Liver (tissue), 9 donors: ENCODE measurements around the gene HFM1. TPM values are rescaled to one million over a fixed set of nuclear protein-coding genes. Genes with fewer than 3 reads are reported as not detected.

Experiments used
- DNase-seq: peaks from one replicate; pipeline ENCODE4 v3.0.0-alpha.2; 2017; ENCODE audit warnings: low spot score
- H3K27ac ChIP-seq, 2 donors: one replicate each; pipeline ENCODE4 v1.7.0; 2013; ENCODE audit warnings: inconsistent platforms in 2 of 2, low read length in 2 of 2, control low read depth in 1 of 2, low read depth in 1 of 2, mild to moderate bottlenecking in 1 of 2
- H3K27me3 ChIP-seq, 4 donors: one replicate each; pipeline versions ENCODE4 v1.6.1 to v1.7.0; 2013; ENCODE audit warnings: low read length in 3 of 4, inconsistent platforms in 1 of 4, mild to moderate bottlenecking in 1 of 4, moderate library complexity in 1 of 4; ENCODE audit not compliant: control insufficient read depth in 4 of 4, insufficient read depth in 4 of 4
- H3K36me3 ChIP-seq, 4 donors: one replicate each; pipeline versions ENCODE4 v1.6.1 to v1.7.0; 2013; ENCODE audit warnings: low read length in 3 of 4, mild to moderate bottlenecking in 3 of 4, low read depth in 1 of 4, moderate library complexity in 1 of 4; ENCODE audit not compliant: control insufficient read depth in 4 of 4, insufficient read depth in 3 of 4
- H3K4me1 ChIP-seq, 4 donors: one replicate each; pipeline versions ENCODE4 v1.6.1 to v1.7.0; 2013; ENCODE audit warnings: low read length in 3 of 4, mild to moderate bottlenecking in 3 of 4, moderate library complexity in 1 of 4; ENCODE audit not compliant: control insufficient read depth in 4 of 4, insufficient read depth in 4 of 4
- H3K4me3 ChIP-seq, 3 donors: one replicate each; pipeline versions ENCODE4 v1.6.1 to v1.7.0; 2013; ENCODE audit warnings: low read length in 3 of 3, control low read depth in 1 of 3, low read depth in 1 of 3, mild to moderate bottlenecking in 1 of 3
- H3K9ac ChIP-seq, 2 donors: one replicate each; pipeline ENCODE4 v1.7.0; 2013; ENCODE audit warnings: low read length in 2 of 2, mild to moderate bottlenecking in 2 of 2, moderate library complexity in 2 of 2, control low read depth in 1 of 2, low read depth in 1 of 2
- H3K9me3 ChIP-seq, 4 donors: one replicate each; pipeline versions ENCODE4 v1.6.1 to v1.7.0; 2013; ENCODE audit warnings: low read length in 3 of 4; ENCODE audit not compliant: control insufficient read depth in 4 of 4
- EGR1 ChIP-seq, 2 donors: IDR thresholded peaks; 2 replicates each; pipeline ENCODE4 v1.6.1; 2016 to 2018; ENCODE audit warnings: antibody characterized with exemption in 2 of 2, low read depth in 2 of 2
- FOXA1 ChIP-seq: IDR thresholded peaks from 2 replicates; pipeline ENCODE4 v1.6.1; 2016; ENCODE audit warnings: antibody characterized with exemption
- FOXA2 ChIP-seq: IDR thresholded peaks from 2 replicates; pipeline ENCODE4 v1.6.1; 2016; ENCODE audit warnings: antibody characterized with exemption
- GABPA ChIP-seq, 2 donors: IDR thresholded peaks in 1 of 2; conservative IDR thresholded peaks in 1 of 2; 2 replicates each; pipeline ENCODE4 v1.6.1; 2016; ENCODE audit warnings: antibody characterized with exemption in 2 of 2, mild to moderate bottlenecking in 1 of 2, moderate library complexity in 1 of 2
- HNF4A ChIP-seq, 2 donors: conservative IDR thresholded peaks; 2 replicates each; pipeline ENCODE4 v1.6.1; 2016; ENCODE audit warnings: antibody characterized with exemption in 2 of 2, mild to moderate bottlenecking in 2 of 2
- HNF4G ChIP-seq: IDR thresholded peaks from 2 replicates; pipeline ENCODE4 v1.6.1; 2016; ENCODE audit warnings: antibody characterized with exemption
- JUND ChIP-seq, 2 donors: IDR thresholded peaks; 2 replicates each; pipeline ENCODE4 v1.6.1; 2016; ENCODE audit warnings: antibody characterized with exemption in 2 of 2
- NR2F2 ChIP-seq: IDR thresholded peaks from 2 replicates; pipeline ENCODE4 v1.6.1; 2016; ENCODE audit warnings: antibody characterized with exemption
- RAD21 ChIP-seq, 2 donors: IDR thresholded peaks; 2 replicates each; pipeline ENCODE4 v1.6.1; 2016; ENCODE audit warnings: antibody characterized with exemption in 2 of 2, mild to moderate bottlenecking in 2 of 2
- RXRA ChIP-seq, 2 donors: IDR thresholded peaks; 2 replicates each; pipeline ENCODE4 v1.6.1; 2017 to 2018; ENCODE audit warnings: antibody characterized with exemption in 2 of 2, mild to moderate bottlenecking in 1 of 2
- SP1 ChIP-seq: IDR thresholded peaks from 2 replicates; pipeline ENCODE4 v1.6.1; 2018; ENCODE audit warnings: antibody characterized with exemption, mild to moderate bottlenecking
- TAF1 ChIP-seq: conservative IDR thresholded peaks from 2 replicates; pipeline ENCODE4 v1.6.1; 2016; ENCODE audit warnings: antibody characterized with exemption, mild to moderate bottlenecking
- YY1 ChIP-seq: IDR thresholded peaks from 2 replicates; pipeline ENCODE4 v1.6.1; 2016; ENCODE audit warnings: antibody characterized with exemption, mild to moderate bottlenecking
- WGBS: extraction: QIAGEN DNeasy Blood & Tissue Kit; methylation state at CpG from one replicate; pipeline ENCODE4 v1.1.7; 2013; 5-methylcytosine and 5-hydroxymethylcytosine counted together
- polyA plus RNA-seq, 2 donors: library from polyadenylated mRNA; stranded (reverse) in 1 of 2; unstranded in 1 of 2; fragments of 200-250 nt in 1 of 2; fragments of >200 nt in 1 of 2; fragmentation: Nextera tagmentation in 1 of 2; extraction: Ambion mirVana in 1 of 2; gene quantifications; one replicate each; pipeline versions ENCODE4 v1.2.1 to v1.2.3, GENCODE V29; 2013 to 2015
- total RNA-seq, 2 donors: library from RNA; depleted of rRNA; stranded (reverse); fragments of >200 nt; gene quantifications; one replicate each; pipeline ENCODE4 v1.2.3, GENCODE V29; 2014
- TF ChIP-seq, protein P1 (sequence below): IDR thresholded peaks from 2 replicates; pipeline ENCODE4 v1.6.1; 2016; ENCODE audit warnings: antibody characterized with exemption
- TF ChIP-seq, protein P2 (sequence below): IDR thresholded peaks from 2 replicates; pipeline ENCODE4 v1.6.1; 2016; ENCODE audit warnings: antibody characterized with exemption, mild to moderate bottlenecking
- TF ChIP-seq, protein P3 (sequence below): IDR thresholded peaks from 2 replicates; pipeline ENCODE4 v1.6.1; 2016; ENCODE audit warnings: antibody characterized with exemption
- TF ChIP-seq, protein P4 (sequence below): IDR thresholded peaks from 2 replicates; pipeline ENCODE4 v1.6.1; 2016; ENCODE audit warnings: antibody characterized with exemption
- TF ChIP-seq, protein P5 (sequence below): fragments of 150-350 bp; IDR thresholded peaks from 2 replicates; pipeline ENCODE4 v1.5.1; 2017; ENCODE audit warnings: improper control_type of control experiment, low read depth, low read length; ENCODE audit not compliant: missing input control
- donor health status: healthy.
- donor health status: healthy.
- donor health status: healthy.
- donor health status: healthy.
- donor health status: healthy.

Gene HFM1
- total and polyA plus RNA-seq, 4 donors = 0.01 to 2.8 (median 0.29) TPM

DNA sequence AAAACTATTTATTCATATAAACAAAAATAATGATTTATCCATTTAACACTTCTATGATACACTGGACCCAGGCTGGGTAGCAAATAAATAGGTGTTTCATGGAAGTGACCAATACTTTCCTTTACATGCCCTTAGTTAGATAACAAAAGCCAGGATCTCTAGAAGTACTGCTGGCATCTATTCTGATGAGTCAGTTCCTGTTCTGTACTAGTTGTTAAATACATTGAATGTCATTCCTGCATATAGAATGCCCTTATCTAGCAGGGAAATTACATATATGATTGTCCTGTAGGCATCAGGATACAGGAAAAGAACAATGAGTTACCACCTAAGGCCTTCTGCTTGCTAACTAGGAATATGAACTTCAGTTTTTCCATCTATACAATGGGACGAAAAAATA, 130.8 kb downstream of the HFM1 start:
- Histone ChIP-seq H3K36me3 (no peaks in the 10 kb centered on the region), H3K27ac (no peak overlapping the region), H3K4me3 (no peak overlapping the region), H3K9ac (no peak overlapping the region), H3K9me3 (no peaks in the 10 kb centered on the region), H3K4me1 (no peaks in the 10 kb centered on the region), H3K27me3 (no peaks in the 10 kb centered on the region)
- DNase-seq = no peak
- TF ChIP-seq HNF4A (conservative IDR thresholded peaks at IDR 0.05) (no peak), FOXA1 (no peak), RXRA (IDR thresholded peaks at IDR 0.05) (no peak), RAD21 (IDR thresholded peaks at IDR 0.05) (no peak), YY1 (no peak), GABPA (IDR thresholded peaks at IDR 0.05 in 1 of 2, conservative IDR thresholded peaks at IDR 0.05 in 1 of 2) (no peak), NR2F2 (no peak), FOXA2 (no peak), HNF4G (no peak), TAF1 (no peak), EGR1 (IDR thresholded peaks at IDR 0.05; ENCODE audit: low read depth in 2 of 2) (no peak)
- TF ChIP-seq, protein P1, sequence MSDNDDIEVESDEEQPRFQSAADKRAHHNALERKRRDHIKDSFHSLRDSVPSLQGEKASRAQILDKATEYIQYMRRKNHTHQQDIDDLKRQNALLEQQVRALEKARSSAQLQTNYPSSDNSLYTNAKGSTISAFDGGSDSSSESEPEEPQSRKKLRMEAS = no peak
- TF ChIP-seq, protein P2, sequence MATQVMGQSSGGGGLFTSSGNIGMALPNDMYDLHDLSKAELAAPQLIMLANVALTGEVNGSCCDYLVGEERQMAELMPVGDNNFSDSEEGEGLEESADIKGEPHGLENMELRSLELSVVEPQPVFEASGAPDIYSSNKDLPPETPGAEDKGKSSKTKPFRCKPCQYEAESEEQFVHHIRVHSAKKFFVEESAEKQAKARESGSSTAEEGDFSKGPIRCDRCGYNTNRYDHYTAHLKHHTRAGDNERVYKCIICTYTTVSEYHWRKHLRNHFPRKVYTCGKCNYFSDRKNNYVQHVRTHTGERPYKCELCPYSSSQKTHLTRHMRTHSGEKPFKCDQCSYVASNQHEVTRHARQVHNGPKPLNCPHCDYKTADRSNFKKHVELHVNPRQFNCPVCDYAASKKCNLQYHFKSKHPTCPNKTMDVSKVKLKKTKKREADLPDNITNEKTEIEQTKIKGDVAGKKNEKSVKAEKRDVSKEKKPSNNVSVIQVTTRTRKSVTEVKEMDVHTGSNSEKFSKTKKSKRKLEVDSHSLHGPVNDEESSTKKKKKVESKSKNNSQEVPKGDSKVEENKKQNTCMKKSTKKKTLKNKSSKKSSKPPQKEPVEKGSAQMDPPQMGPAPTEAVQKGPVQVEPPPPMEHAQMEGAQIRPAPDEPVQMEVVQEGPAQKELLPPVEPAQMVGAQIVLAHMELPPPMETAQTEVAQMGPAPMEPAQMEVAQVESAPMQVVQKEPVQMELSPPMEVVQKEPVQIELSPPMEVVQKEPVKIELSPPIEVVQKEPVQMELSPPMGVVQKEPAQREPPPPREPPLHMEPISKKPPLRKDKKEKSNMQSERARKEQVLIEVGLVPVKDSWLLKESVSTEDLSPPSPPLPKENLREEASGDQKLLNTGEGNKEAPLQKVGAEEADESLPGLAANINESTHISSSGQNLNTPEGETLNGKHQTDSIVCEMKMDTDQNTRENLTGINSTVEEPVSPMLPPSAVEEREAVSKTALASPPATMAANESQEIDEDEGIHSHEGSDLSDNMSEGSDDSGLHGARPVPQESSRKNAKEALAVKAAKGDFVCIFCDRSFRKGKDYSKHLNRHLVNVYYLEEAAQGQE = no peak
- TF ChIP-seq, protein P3, sequence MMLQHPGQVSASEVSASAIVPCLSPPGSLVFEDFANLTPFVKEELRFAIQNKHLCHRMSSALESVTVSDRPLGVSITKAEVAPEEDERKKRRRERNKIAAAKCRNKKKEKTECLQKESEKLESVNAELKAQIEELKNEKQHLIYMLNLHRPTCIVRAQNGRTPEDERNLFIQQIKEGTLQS = no peak
- TF ChIP-seq, protein P4, sequence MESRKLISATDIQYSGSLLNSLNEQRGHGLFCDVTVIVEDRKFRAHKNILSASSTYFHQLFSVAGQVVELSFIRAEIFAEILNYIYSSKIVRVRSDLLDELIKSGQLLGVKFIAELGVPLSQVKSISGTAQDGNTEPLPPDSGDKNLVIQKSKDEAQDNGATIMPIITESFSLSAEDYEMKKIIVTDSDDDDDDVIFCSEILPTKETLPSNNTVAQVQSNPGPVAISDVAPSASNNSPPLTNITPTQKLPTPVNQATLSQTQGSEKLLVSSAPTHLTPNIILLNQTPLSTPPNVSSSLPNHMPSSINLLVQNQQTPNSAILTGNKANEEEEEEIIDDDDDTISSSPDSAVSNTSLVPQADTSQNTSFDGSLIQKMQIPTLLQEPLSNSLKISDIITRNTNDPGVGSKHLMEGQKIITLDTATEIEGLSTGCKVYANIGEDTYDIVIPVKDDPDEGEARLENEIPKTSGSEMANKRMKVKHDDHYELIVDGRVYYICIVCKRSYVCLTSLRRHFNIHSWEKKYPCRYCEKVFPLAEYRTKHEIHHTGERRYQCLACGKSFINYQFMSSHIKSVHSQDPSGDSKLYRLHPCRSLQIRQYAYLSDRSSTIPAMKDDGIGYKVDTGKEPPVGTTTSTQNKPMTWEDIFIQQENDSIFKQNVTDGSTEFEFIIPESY = no peak
- TF ChIP-seq, protein P5, sequence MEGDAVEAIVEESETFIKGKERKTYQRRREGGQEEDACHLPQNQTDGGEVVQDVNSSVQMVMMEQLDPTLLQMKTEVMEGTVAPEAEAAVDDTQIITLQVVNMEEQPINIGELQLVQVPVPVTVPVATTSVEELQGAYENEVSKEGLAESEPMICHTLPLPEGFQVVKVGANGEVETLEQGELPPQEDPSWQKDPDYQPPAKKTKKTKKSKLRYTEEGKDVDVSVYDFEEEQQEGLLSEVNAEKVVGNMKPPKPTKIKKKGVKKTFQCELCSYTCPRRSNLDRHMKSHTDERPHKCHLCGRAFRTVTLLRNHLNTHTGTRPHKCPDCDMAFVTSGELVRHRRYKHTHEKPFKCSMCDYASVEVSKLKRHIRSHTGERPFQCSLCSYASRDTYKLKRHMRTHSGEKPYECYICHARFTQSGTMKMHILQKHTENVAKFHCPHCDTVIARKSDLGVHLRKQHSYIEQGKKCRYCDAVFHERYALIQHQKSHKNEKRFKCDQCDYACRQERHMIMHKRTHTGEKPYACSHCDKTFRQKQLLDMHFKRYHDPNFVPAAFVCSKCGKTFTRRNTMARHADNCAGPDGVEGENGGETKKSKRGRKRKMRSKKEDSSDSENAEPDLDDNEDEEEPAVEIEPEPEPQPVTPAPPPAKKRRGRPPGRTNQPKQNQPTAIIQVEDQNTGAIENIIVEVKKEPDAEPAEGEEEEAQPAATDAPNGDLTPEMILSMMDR = no peak
- 88% methylated on average over 1 of the region's 1 CpG for WGBS

DNA sequence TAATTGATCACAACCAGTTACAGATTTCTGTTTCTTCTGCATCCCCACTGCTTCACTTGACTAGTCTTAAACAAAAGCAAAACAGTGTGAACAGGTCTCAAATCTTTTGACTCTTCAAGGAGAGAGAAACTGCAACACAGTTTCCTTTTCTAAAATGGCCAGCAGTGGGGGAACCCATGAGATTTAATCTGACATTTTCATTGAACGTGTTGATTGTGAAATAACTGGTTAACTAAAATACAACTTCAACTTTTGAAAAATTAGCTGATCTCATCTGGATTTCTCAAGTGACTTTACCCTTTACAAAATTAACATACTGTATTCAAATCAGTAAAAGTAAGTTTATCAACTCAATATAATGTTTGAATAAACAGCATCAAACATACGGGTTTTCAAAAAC, 143.0 kb downstream of the HFM1 start:
- H3K36me3 ChIP-seq = no peaks in the 10 kb centered on the region
- TF ChIP-seq, protein P1 = no peak
- TF ChIP-seq RXRA (IDR thresholded peaks at IDR 0.05) (no peak), FOXA1 (no peak), JUND (IDR thresholded peaks at IDR 0.05) (no peak), HNF4A (conservative IDR thresholded peaks at IDR 0.05) (no peak), FOXA2 (no peak), GABPA (IDR thresholded peaks at IDR 0.05 in 1 of 2, conservative IDR thresholded peaks at IDR 0.05 in 1 of 2) (no peak), HNF4G (no peak), EGR1 (IDR thresholded peaks at IDR 0.05; ENCODE audit: low read depth in 2 of 2) (no peak), SP1 (no peak), YY1 (no peak)
- TF ChIP-seq, protein P3 = no peak
- TF ChIP-seq, protein P4 = no peak
- no peaks in the 10 kb centered on the region for H3K27me3 ChIP-seq
- WGBS = 74% methylated on average over 2 of the region's 2 CpGs
- no peaks in the 10 kb centered on the region for H3K4me1 ChIP-seq
- no peak overlapping the region for H3K9ac ChIP-seq
- H3K27ac ChIP-seq = no peak overlapping the region
- H3K4me3 ChIP-seq = no peak overlapping the region
- no peak for DNase-seq
- H3K9me3 ChIP-seq = no peaks in the 10 kb centered on the region
